Cardiac muscle cell (in vitro differentiated cells and primary cell): ENCODE measurements around the gene CCM2. TPM values are rescaled to one million over a fixed set of nuclear protein-coding genes. Genes with fewer than 3 reads are reported as not detected.

ENCODE experiments used
- DNase-seq, 2 donors: peaks; one replicate each; pipeline versions ENCODE4 v3.0.0 to v3.0.0-alpha.2; 2010 to 2017; ENCODE audit warnings: low read depth in 1 of 2, low spot score in 1 of 2
- H3K27ac ChIP-seq: fragments of 200-600 bp; sonication (generic); 2 replicates; pipeline ENCODE4 v1.5.1; 2016
- H3K27me3 ChIP-seq: fragments of 200-600 bp; sonication (generic); 2 replicates; pipeline ENCODE4 v1.6.0; 2016; ENCODE audit warnings: control low read depth
- H3K36me3 ChIP-seq: fragments of 200-600 bp; sonication (generic); 2 replicates; pipeline ENCODE4 v1.5.1; 2016; ENCODE audit warnings: control low read depth
- H3K4me1 ChIP-seq: fragments of 200-600 bp; sonication (generic); 2 replicates; pipeline ENCODE4 v1.8.1; 2017; ENCODE audit warnings: low read depth, mild to moderate bottlenecking, mixed run types
- H3K4me3 ChIP-seq: fragments of 200-600 bp; sonication (generic); 2 replicates; pipeline ENCODE4 v1.5.1; 2016; ENCODE audit warnings: mild to moderate bottlenecking
- H3K9me3 ChIP-seq: fragments of 200-600 bp; sonication (generic); 2 replicates; pipeline ENCODE4 v1.5.1; 2017; ENCODE audit warnings: low read depth, mild to moderate bottlenecking, control low read depth
- CTCF ChIP-seq: IDR thresholded peaks from 2 replicates; pipeline ENCODE4 v1.5.1; 2012; ENCODE audit warnings: low read depth, mild to moderate bottlenecking, low read length
- polyA plus RNA-seq: library from polyadenylated mRNA; unstranded; fragments of >200 nt; fragmentation: Nextera tagmentation; extraction: Ambion mirVana; gene quantifications from 2 replicates; pipeline ENCODE4 v1.2.1, GENCODE V29; 2016
- total RNA-seq: library from RNA; depleted of rRNA; stranded (reverse); fragments of >200 nt; gene quantifications from 2 replicates; pipeline ENCODE4 v1.2.3, GENCODE V29; 2016

Gene CCM2
- total and polyA plus RNA-seq, 2 experiments from 2014 or later, result 38.3 to 65.7 TPM

- TF ChIP-seq CTCF, result no peak
- Histone ChIP-seq H3K4me3 (no peak overlapping the region), H3K9me3 (no peaks in the 10 kb centered on the region), H3K36me3 (no peaks in the 10 kb centered on the region), H3K27me3 (peaks cover 39% of the 10 kb centered on the region), H3K4me1 (no peaks in the 10 kb centered on the region), H3K27ac (no peak overlapping the region)
- no peak for DNase-seq
Observed at GRCh38 chr7:45118292-45118691, 118.3 kb downstream of the CCM2 start.

GRCh38 chr7:45118889-45119331, 118.9 kb downstream of the CCM2 start:
- TF ChIP-seq CTCF, result no peak
- Histone ChIP-seq H3K9me3 (no peaks in the 10 kb centered on the region), H3K4me3 (no peak overlapping the region), H3K4me1 (no peaks in the 10 kb centered on the region), H3K36me3 (no peaks in the 10 kb centered on the region), H3K27ac (no peak overlapping the region), H3K27me3 (peaks cover 38% of the 10 kb centered on the region)
- no peak for DNase-seq

- Histone ChIP-seq H3K4me3 (no peak overlapping the region), H3K9me3 (no peaks in the 10 kb centered on the region)
- DNase-seq, result no peak
Observed at GRCh38 chr7:45119550-45119949, 119.5 kb downstream of the CCM2 start.

GRCh38 chr7:45122975-45123860, 123.2 kb downstream of the CCM2 start:
- no peak overlapping the region for H3K27ac ChIP-seq
- no peaks in the 10 kb centered on the region for H3K9me3 ChIP-seq
- H3K36me3 ChIP-seq, result no peaks in the 10 kb centered on the region
- H3K4me3 ChIP-seq, result no peak overlapping the region
- no peak for TF ChIP-seq CTCF
- DNase-seq, result no peak
- H3K27me3 ChIP-seq, result no peaks in the 10 kb centered on the region
- H3K4me1 ChIP-seq, result no peaks in the 10 kb centered on the region

More at GRCh38 chr7:45119550-45119949, 119.5 kb downstream of the CCM2 start:
- peaks cover 31% of the 10 kb centered on the region for H3K27me3 ChIP-seq
- H3K27ac ChIP-seq, result no peak overlapping the region
- H3K36me3 ChIP-seq, result no peaks in the 10 kb centered on the region
- H3K4me1 ChIP-seq, result no peaks in the 10 kb centered on the region
- no peak for TF ChIP-seq CTCF

- no peaks in the 10 kb centered on the region for H3K36me3 ChIP-seq
- no peak overlapping the region for H3K4me3 ChIP-seq
- H3K27me3 ChIP-seq, result no peaks in the 10 kb centered on the region
- no peaks in the 10 kb centered on the region for H3K9me3 ChIP-seq
- DNase-seq, result no peak
- no peak overlapping the region for H3K27ac ChIP-seq
- TF ChIP-seq CTCF, result no peak
- no peaks in the 10 kb centered on the region for H3K4me1 ChIP-seq
Observed at GRCh38 chr7:45123913-45124710, 124.1 kb downstream of the CCM2 start.
